Central memory CD8-positive, alpha-beta T cell (primary cell): ENCODE results near the gene SPNS3.

Experiments used
- ATAC-seq: fragments of 150-1000 bp; cut with Tn5 transposase; replicated peaks from 2 replicates; pipeline ENCODE4 v1.10.0; 2022; ENCODE audit warnings: mild to moderate bottlenecking, moderate FRiP score, moderate number of reproducible peaks; ENCODE audit not compliant: poor library complexity, severe bottlenecking; ENCODE audit errors: extremely low read depth
- DNase-seq, 2 donors: peaks; one replicate each; pipeline ENCODE4 v3.0.0; 2021; ENCODE audit warnings: low spot score in 2 of 2
- H3K27ac Mint-ChIP-seq: one replicate; pipeline ENCODE4 v1.8.0; 2022; ENCODE audit warnings: low read depth, mild to moderate bottlenecking, moderate library complexity, mixed read lengths
- H3K27me3 Mint-ChIP-seq: one replicate; pipeline ENCODE4 v1.8.0; 2022; ENCODE audit warnings: mixed read lengths
- H3K36me3 Mint-ChIP-seq: one replicate; pipeline ENCODE4 v1.8.0; 2022; ENCODE audit warnings: mild to moderate bottlenecking, moderate library complexity, mixed read lengths; ENCODE audit not compliant: insufficient read depth
- H3K4me1 Mint-ChIP-seq: one replicate; pipeline ENCODE4 v1.8.0; 2022; ENCODE audit warnings: mixed read lengths
- H3K4me3 Mint-ChIP-seq: one replicate; pipeline ENCODE4 v1.8.0; 2022; ENCODE audit warnings: mild to moderate bottlenecking, moderate library complexity, mixed read lengths
- H3K9me3 Mint-ChIP-seq: one replicate; pipeline ENCODE4 v1.8.0; 2022; ENCODE audit warnings: mixed read lengths

SPNS3 gene

DNA sequence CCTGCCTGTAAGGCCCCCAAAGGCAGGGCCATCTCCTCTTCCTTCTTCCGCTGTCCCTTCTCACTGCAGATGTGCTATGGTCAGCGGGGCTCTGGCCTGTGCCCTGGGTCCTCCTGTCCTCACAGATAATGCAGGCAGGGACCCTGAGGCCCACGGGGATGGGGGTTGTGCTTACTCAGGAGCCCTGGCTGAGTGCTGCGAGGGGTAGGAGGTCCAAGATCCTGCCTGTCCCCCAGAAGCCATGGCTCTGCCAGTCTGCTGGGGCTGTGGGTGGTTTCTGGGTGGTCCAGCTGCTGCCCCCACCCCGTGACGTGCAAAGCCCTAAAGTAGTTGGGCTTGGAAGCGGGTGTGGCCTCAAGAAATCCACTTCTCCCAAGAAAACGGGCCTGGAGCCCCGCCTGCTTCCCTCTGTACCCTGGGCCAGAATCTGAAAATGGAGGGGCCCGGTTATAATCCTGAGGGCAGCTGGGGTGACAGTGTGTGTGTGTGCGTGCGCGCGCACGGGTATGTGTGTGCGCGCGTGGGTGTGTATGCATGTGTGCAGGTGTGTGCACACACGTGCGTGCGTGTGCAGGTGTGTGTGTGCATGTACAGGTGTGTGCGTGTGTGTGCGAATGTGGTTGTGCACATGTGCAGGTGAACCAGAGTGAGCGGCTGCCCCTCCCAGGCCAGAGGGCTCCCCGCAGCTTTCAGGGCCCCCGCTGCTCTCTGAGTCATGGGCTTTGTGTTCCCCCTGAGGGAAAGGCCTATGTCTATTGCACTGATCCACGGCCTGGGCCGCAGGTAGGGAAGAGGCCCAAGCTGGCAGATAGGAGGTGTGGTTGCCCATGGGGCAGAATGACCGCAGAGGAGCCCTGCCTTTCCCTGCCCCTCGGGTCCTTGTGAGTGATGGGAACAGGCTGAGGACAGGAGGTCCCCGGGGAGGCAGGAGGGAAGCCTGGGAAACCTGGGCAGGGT lies 78.7 kb downstream of the SPNS3 start:
- no peak for DNase-seq
- Mint-ChIP-seq H3K9me3 (no peaks in the 10 kb centered on the region), H3K27me3 (no peaks in the 10 kb centered on the region), H3K4me3 (no peak overlapping the region), H3K4me1 (peaks cover 19% of the 10 kb centered on the region), H3K27ac (peak overlapping the region; percentile 35), H3K36me3 (no peaks in the 10 kb centered on the region)
- ATAC-seq: no peak

- ATAC-seq (no peak), DNase-seq (no peak)
- Mint-ChIP-seq H3K36me3 (no peaks in the 10 kb centered on the region), H3K27ac (peak overlapping the region; percentile 35), H3K27me3 (no peaks in the 10 kb centered on the region), H3K9me3 (no peaks in the 10 kb centered on the region), H3K4me1 (peaks cover 16% of the 10 kb centered on the region), H3K4me3 (no peak overlapping the region)
Observed at GRCh38 chr17:4513113-4514032, 79.6 kb downstream of the SPNS3 start.

DNA sequence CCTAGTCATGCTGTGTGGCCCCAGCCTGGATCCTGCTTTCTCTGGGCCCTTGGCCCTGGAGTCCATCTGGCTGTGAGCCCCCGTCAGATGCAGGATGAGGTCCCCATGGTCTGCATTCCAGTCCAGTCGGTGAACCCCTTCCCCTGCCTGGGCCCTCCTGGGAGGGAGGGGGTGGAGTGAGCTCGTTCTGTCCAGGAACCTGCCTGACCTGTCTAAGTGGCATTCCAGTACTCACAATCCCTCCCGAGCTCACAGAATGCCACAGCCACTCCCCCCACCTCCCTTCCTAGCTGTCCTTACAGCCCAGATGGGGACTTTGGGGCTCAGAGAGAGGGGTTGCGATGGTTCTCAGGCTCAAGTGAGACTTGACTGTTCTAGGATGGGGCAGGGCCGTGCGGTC lies 80.5 kb downstream of the SPNS3 start:
- no peaks in the 10 kb centered on the region for H3K27me3 Mint-ChIP-seq
- no peak overlapping the region for H3K4me3 Mint-ChIP-seq
- ATAC-seq (no peak), DNase-seq (no peak)
- H3K4me1 Mint-ChIP-seq: peaks cover 8% of the 10 kb centered on the region
- no peaks in the 10 kb centered on the region for H3K36me3 Mint-ChIP-seq
- H3K27ac Mint-ChIP-seq: no peak overlapping the region
- no peaks in the 10 kb centered on the region for H3K9me3 Mint-ChIP-seq

DNA sequence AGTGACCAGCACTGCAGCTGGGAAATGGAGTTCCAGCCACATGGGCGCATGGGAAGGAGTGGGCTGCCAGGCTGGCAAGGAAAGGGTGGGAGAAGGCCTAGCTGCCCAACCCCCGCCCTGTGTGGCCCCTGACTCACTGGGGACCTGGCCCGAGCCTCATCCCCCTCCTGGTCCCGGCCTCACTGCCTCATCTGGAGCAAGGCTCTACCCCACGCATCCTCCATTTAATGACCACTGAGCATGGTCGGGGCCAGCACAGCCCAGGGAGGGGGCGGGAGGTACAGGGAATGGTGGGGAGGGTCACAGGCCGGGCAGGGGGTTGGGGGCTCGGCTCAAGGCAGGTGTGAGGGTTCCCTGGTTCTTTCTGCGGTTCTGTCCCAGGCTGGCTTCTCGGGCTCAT lies 81.0 kb downstream of the SPNS3 start:
- ATAC-seq (no peak), DNase-seq (no peak)
- H3K36me3 Mint-ChIP-seq: no peaks in the 10 kb centered on the region
- peaks cover 2% of the 10 kb centered on the region for H3K4me1 Mint-ChIP-seq
- H3K9me3 Mint-ChIP-seq: no peaks in the 10 kb centered on the region
- H3K27ac Mint-ChIP-seq: no peak overlapping the region
- no peak overlapping the region for H3K4me3 Mint-ChIP-seq
- no peaks in the 10 kb centered on the region for H3K27me3 Mint-ChIP-seq

DNA sequence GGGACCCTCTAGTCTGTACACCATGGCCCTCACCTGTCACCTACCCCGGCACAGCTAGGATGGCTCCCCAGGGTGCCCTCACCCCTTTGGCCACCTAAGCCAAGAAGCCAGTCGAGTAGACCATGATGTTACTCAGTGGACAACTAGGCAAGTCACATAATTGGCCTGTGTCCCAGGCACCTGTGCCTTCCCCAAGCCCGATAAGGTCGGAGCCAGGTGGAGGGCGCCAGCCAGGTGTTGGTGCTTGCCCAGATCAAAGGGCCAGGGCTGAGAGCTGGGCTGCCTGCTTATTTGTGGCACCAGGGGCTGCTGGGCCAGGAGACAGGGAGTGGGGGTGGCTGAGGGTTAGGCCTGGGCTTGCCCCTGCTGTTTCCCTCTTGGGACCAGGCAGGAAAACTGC lies 81.8 kb downstream of the SPNS3 start:
- ATAC-seq (no peak), DNase-seq (no peak)
- no peaks in the 10 kb centered on the region for H3K9me3 Mint-ChIP-seq
- H3K36me3 Mint-ChIP-seq: peaks cover 1% of the 10 kb centered on the region
- H3K27me3 Mint-ChIP-seq: no peaks in the 10 kb centered on the region
- H3K4me3 Mint-ChIP-seq: no peak overlapping the region
- no peak overlapping the region for H3K27ac Mint-ChIP-seq
- no peaks in the 10 kb centered on the region for H3K4me1 Mint-ChIP-seq

DNA sequence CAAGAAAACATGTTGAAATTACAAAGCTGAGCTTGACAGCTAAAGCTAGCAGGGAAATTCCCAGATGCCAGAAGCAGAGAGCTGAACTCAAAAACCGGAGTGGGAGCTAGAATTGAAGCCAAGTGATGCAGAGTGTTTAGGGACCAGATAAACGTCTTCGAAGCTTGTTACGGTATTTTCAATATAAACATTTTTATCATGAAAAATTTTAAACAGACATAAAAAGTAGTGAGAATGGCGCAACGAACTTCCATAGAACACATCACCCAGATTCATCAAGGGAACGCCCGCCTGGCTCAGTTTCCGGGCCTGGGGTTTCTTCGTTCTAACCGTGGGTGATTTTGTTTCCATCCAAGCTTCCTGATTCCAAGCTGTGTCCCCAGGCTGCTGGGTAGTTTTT lies 83.0 kb downstream of the SPNS3 start:
- no peak for DNase-seq
- Mint-ChIP-seq H3K4me3 (no peak overlapping the region), H3K9me3 (no peaks in the 10 kb centered on the region), H3K36me3 (peaks cover 1% of the 10 kb centered on the region), H3K4me1 (no peaks in the 10 kb centered on the region), H3K27ac (no peak overlapping the region), H3K27me3 (no peaks in the 10 kb centered on the region)
- no peak for ATAC-seq

GRCh38 chr17:4518901-4519300 lies 85.2 kb downstream of the SPNS3 start:
- Mint-ChIP-seq H3K27me3 (no peaks in the 10 kb centered on the region), H3K4me1 (no peaks in the 10 kb centered on the region), H3K36me3 (peaks cover 1% of the 10 kb centered on the region), H3K27ac (no peak overlapping the region), H3K9me3 (no peaks in the 10 kb centered on the region), H3K4me3 (no peak overlapping the region)
- ATAC-seq: no peak
- no peak for DNase-seq

- Mint-ChIP-seq H3K36me3 (peaks cover 1% of the 10 kb centered on the region), H3K27ac (no peak overlapping the region), H3K4me1 (no peaks in the 10 kb centered on the region), H3K9me3 (no peaks in the 10 kb centered on the region), H3K4me3 (no peak overlapping the region), H3K27me3 (no peaks in the 10 kb centered on the region)
- DNase-seq (no peak), ATAC-seq (no peak)
Observed at GRCh38 chr17:4519361-4519788, 85.6 kb downstream of the SPNS3 start.

DNA sequence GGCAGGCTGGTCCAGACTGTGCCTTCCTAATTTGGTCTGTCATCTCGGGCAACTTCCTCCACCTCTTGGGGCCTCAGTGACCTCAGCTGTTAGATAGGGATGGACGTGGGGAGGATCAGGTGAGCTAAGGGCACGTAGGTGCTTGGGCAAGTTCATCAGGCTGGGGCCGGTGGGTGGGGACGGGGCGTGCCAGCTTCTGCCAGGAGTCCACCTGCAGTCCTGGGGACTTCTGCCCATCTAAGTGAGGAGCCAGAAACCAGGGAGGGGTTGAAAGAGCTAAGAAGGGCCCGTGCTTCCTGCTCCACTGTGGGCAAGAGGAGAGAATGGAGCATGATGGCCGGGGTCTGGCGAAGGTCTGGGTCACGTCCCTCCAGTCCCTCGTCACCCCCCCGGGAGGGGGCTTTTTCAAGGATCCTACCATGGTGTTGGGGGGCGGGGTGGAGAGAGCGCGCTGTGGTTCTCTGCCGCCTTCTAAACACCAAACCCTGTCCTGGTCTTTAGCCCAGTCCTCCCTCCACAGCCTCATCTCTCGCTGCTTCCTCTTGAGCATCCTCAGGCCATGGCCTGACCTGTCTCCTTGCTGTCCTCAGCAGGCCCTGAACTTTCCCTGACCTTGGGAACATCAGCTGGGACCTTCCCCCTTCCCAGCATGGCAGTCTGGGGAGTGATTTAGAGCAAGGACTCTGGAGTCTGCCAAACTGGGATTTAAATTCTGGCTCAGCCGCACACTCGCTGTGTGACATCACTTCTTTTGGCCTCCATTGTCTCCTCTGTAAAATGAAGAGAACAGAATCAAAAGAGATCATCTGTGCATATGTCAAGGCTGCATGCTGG lies 86.5 kb downstream of the SPNS3 start:
- DNase-seq: no peak
- ATAC-seq: no peak
- peaks cover 1% of the 10 kb centered on the region for H3K36me3 Mint-ChIP-seq
- no peak overlapping the region for H3K4me3 Mint-ChIP-seq
- no peaks in the 10 kb centered on the region for H3K27me3 Mint-ChIP-seq
- no peak overlapping the region for H3K27ac Mint-ChIP-seq
- no peaks in the 10 kb centered on the region for H3K9me3 Mint-ChIP-seq
- no peaks in the 10 kb centered on the region for H3K4me1 Mint-ChIP-seq

GRCh38 chr17:4520894-4521600 lies 87.3 kb downstream of the SPNS3 start:
- H3K4me1 Mint-ChIP-seq: no peaks in the 10 kb centered on the region

GRCh38 chr17:4522661-4523060 lies 88.9 kb downstream of the SPNS3 start:
- Mint-ChIP-seq H3K27me3 (no peaks in the 10 kb centered on the region), H3K27ac (no peak overlapping the region), H3K4me1 (no peaks in the 10 kb centered on the region), H3K36me3 (peaks cover 1% of the 10 kb centered on the region), H3K4me3 (no peak overlapping the region), H3K9me3 (no peaks in the 10 kb centered on the region)
- ATAC-seq: no peak
- no peak for DNase-seq

More at GRCh38 chr17:4520894-4521600, 87.3 kb downstream of the SPNS3 start:
- ATAC-seq (no peak), DNase-seq (no peak)
- peaks cover 1% of the 10 kb centered on the region for H3K36me3 Mint-ChIP-seq
- H3K27ac Mint-ChIP-seq: no peak overlapping the region
- H3K9me3 Mint-ChIP-seq: no peaks in the 10 kb centered on the region
- no peak overlapping the region for H3K4me3 Mint-ChIP-seq
- no peaks in the 10 kb centered on the region for H3K27me3 Mint-ChIP-seq
